GM12865 (cell line): ENCODE data around the gene GBX2.

ENCODE experiments used
- DNase-seq: peaks from one replicate; pipeline ENCODE4 v3.0.0; 2010; ENCODE audit warnings: low read depth
- H3K4me3 ChIP-seq: 2 replicates; pipeline ENCODE4 v1.5.1; 2011; ENCODE audit warnings: mild to moderate bottlenecking, low read depth, low read length, control low read depth
- TF ChIP-seq, protein P1 (sequence below): IDR thresholded peaks from 2 replicates; pipeline ENCODE4 v1.5.1; 2011; ENCODE audit warnings: low read length, control low read depth, low read depth, inconsistent platforms; ENCODE audit not compliant: insufficient read depth; ENCODE audit errors: missing control alignments

GBX2 gene

DNA sequence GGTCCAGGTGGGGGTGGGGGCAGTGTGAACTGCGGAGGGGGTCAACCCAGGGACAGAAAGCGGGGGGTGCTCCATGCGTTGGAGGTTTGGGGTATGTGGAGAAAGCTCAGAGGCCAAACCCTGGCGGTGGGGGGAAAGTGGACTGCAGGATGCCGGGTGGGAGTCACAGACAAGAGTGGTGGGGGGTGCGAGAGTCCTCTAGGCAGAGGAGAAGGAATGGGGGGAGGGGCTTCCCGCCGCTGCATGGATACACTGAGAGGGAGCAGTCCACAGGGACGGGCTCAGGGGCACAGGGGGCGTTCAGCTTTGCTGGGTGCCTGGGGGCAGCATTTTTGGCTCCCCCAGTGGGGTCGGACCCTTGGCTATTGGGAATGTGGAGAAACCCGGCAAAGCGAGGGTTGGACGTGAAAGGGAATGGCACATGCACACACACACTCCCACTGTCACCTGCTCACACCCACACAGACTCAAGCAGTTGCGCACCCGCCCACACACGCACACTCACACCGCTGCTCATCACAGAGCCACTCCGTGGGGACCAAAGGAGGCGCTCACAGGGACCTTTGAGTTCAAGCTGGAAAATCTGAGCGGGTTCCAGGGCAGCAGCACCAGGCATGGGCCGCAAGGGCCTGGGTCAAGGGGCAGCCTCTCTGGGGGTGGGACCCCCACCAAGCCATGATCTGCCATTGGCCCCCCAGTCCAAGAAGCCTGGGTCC, 7.7 kb downstream of the GBX2 start:
- TF ChIP-seq, protein P1, sequence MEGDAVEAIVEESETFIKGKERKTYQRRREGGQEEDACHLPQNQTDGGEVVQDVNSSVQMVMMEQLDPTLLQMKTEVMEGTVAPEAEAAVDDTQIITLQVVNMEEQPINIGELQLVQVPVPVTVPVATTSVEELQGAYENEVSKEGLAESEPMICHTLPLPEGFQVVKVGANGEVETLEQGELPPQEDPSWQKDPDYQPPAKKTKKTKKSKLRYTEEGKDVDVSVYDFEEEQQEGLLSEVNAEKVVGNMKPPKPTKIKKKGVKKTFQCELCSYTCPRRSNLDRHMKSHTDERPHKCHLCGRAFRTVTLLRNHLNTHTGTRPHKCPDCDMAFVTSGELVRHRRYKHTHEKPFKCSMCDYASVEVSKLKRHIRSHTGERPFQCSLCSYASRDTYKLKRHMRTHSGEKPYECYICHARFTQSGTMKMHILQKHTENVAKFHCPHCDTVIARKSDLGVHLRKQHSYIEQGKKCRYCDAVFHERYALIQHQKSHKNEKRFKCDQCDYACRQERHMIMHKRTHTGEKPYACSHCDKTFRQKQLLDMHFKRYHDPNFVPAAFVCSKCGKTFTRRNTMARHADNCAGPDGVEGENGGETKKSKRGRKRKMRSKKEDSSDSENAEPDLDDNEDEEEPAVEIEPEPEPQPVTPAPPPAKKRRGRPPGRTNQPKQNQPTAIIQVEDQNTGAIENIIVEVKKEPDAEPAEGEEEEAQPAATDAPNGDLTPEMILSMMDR, result no peak

GRCh38 chr2:236159778-236160170, 8.4 kb downstream of the GBX2 start:
- no peak for DNase-seq
- no peak overlapping the region for H3K4me3 ChIP-seq
- TF ChIP-seq, protein P1, result no peak

More for the DNA sequence above, 7.7 kb downstream of the GBX2 start:
- H3K4me3 ChIP-seq, result no peak overlapping the region
- no peak for DNase-seq

DNA sequence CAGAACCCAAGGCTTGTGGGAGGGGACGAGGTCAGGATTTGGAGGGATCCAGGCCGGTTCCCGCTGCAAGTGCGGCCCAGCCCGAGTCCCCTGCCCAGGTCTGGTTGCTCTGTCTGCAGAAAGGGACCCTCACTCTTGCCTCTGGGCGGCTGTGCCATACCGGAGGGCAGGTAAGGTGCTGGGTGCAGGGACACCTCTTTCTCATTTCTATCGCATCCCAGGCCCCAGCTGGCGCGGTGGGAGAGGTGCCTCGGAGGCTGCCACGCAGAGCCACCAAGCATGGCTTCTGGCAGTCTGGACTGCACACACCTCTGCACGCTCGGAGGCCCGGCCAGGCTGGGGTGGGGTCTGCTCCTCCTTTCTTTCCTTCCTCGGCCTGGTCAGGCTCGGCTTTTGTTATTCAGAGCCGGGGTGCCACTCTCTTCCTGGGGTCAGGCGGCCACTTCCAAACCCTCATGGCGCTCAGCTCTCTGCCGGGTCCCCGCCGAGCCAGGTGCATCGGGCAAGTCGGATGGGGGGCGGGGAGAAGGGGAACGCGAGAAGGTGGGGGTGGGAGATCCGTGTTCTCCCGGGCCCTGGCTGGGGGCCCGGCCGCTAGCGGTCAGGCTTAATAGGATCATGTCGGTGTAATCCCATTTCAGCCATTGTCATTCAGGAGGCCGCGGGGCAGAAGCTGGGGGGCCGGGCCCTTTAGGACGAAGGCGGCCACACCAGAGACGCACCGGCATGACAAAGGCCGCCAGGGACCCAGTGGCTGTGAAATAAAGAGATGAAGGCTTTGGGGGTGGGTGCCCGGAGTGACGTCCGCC, 9.0 kb downstream of the GBX2 start:
- no peak for DNase-seq
- H3K4me3 ChIP-seq, result no peak overlapping the region
- TF ChIP-seq, protein P1, result no peak

- no peak overlapping the region for H3K4me3 ChIP-seq
- TF ChIP-seq, protein P1, result no peak
- DNase-seq, result no peak
Measured at GRCh38 chr2:236157815-236158498, 10.2 kb downstream of the GBX2 start.

DNA sequence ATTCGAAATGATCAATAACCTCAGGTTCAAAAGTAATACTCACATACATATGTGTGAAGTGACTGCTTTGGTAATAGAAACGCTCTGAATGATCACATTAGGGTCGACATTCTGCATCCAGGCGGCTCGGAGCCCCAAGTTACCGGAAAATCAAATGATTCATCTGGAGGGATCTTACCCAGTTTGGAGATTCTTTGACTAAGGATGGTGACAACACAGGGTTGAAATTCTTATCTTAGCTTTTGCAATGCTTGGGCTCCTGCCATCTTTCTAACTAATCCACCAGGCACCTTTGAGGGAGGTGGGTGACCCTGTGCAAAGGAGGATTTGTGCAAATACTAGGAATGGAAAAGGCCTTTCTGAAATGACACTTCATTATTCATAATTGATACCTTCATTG, 10.8 kb downstream of the GBX2 start:
- H3K4me3 ChIP-seq, result no peak overlapping the region
- TF ChIP-seq, protein P1, result no peak
- no peak for DNase-seq

GRCh38 chr2:236156860-236157194, 11.4 kb downstream of the GBX2 start:
- TF ChIP-seq, protein P1, result no peak
- no peak for DNase-seq
- H3K4me3 ChIP-seq, result no peak overlapping the region
